C1 segment of cervical spinal cord (tissue), 14 donors: ENCODE measurements around the gene NECTIN1.

Experiments used
- DNase-seq, 14 donors: peaks; one replicate each; lab custom pipeline; 2025; lab: John Stamatoyannopoulos, UW

The NECTIN1 gene, protein sequence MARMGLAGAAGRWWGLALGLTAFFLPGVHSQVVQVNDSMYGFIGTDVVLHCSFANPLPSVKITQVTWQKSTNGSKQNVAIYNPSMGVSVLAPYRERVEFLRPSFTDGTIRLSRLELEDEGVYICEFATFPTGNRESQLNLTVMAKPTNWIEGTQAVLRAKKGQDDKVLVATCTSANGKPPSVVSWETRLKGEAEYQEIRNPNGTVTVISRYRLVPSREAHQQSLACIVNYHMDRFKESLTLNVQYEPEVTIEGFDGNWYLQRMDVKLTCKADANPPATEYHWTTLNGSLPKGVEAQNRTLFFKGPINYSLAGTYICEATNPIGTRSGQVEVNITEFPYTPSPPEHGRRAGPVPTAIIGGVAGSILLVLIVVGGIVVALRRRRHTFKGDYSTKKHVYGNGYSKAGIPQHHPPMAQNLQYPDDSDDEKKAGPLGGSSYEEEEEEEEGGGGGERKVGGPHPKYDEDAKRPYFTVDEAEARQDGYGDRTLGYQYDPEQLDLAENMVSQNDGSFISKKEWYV

DNA sequence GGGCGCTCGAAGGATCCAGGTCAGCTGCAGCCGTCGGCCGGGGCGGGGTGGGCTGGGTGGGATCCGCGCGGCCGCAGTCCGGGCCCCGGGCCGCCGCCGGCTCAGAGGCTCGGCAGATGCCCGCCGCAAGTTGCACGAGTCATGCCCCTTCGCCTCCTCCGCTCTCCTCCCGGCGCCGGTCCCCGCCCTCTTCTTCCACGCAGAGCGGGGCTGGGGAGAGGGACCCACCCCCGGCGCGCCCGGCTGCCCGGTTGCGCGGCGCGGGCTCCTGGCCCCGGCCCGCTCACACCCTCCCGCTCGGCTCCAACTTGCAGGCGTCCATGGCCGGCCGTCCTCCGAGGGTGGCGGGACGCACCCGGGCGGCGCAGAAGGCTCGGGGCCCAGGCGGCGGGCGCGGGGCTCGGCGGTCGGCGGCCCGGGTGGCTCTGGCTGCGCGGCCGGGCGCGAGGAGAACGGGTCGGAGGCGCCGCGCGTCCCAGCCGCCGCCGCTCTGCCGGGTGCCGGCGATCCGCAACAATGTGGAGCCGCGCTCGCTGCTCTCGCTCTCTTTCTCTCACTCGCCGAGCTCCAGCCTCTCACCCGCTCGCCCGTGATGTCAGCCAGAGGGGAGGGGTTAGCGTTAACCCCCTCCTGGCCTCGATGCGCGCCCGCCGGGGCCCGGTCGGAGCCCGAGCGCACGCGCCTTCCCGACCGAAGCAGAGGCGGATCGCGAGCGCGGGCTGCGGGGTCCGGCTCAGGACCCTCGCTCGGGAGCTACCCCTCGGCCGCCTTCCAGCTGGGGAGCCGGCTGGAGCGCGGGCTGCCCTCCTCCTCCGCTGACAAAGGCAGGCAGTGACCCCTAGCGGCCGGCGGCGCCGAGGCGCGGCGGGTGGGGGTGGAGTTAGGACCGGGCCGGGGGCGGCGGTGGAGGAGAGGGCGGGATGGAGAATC is at the start of gene NECTIN1:
NECTIN1 (minus strand) TSS at position 550 of the 930 bp plus-strand sequence. CDS start 647 bp downstream, outside the sequence.
- peak; percentile 47 to 99 (median 92) for DNase-seq

DNA sequence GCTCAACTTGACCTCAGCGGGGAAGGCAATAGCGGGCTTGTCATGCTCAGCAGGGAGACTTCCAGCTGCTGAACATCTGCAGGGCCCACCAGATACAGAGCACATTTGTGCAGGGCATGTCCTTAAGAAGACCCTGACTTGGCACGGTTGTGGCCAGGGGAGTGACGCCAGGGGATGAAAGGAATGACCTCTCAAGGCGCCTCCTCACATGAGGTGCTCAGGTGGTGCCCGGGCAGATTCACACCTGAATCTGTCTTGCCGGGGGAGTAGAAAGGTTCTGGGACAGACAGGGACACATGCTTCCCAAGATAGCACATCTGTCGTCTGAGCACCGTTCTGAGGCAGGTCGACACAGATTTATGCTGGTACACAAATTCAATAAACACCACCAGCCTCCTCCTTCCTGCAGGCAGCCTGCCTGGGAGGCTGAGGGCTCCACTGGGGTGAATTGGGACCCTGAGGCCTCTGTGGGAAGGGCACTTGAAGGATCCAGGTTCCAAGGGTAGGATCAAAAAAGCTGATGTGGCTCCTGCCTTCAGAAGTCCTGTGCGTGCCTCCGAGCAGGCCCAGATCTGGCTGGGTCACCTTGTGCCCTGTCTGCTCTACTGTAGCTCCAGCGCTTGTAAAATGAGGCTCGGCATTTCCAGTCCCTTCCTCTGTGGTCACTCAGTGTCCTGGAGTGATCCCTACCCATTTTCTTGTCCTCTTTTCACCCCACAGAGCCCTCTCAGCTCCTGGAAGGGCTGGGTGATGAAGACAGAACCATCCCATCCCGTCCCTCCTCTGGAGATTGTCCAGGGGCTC is 49.6 kb upstream of the NECTIN1 start:
- DNase-seq = no peak

DNA sequence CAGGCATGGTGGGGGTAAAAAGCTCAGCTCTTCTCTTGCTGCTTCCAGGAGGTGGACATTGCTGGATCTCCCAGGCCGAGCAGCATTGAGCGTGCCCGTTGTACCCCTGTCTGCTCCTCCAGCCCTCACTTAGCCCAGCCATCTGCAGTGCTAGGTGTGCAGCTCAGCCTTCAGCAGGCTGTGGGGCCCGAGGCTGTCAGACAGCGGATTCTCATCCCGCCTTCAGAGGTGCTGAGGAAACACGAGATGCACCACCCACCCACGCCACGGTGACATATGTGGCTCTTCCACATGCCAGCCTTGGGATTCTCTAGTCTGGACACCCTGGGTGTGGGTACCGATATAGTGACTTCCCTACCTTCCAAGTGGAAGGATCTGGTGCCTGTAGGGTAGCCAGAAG is 48.9 kb upstream of the NECTIN1 start:
- no peak for DNase-seq

DNA sequence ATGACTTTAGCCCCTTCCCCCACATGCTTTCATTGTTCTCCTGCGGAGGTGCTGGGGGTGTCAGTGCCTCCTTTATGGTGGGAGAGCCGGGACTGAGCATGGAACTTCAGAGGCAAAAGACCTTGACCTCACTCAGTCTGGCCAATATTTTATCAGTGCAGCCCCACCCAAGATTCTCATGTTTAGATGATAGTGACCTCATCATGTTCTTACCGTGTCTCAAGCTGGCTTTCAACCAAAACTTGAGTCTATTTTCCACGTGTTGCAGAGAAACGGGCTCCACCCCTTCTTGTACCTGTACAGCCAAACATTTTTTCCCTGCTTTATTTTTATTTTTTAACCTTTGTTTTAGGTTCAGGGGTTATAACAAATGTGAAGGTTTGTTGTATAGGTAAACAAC is 47.7 kb upstream of the NECTIN1 start:
- no peak for DNase-seq

DNA sequence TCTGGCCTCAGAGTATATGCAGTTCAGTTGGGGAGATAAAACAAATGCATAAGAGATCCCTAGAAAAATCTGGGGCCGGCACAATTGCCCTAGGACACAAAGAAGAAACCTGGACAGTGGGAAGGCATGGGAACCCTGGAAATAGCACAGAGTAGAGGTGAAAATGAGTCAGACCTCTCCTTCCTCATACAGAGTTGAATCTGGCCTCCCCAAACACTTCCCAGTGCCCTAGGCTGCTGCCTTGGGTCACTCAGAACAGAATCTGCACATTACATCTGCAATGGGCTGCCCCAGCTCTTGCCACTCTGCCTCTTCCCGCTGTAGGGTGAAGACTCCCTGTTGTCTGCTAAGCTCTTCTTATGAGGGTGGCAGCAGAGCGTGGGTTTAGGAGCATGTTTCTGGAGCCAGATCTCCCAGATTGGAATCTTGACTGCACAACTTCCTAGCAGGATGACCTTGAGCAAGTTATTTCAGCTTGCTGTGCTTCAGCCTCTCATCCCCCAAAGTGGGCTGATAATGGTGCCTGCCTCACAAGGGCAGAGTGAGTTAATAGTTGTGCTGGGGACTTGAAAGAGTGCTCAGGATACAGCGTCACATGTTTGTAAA is 47.1 kb upstream of the NECTIN1 start:
- no peak for DNase-seq

DNA sequence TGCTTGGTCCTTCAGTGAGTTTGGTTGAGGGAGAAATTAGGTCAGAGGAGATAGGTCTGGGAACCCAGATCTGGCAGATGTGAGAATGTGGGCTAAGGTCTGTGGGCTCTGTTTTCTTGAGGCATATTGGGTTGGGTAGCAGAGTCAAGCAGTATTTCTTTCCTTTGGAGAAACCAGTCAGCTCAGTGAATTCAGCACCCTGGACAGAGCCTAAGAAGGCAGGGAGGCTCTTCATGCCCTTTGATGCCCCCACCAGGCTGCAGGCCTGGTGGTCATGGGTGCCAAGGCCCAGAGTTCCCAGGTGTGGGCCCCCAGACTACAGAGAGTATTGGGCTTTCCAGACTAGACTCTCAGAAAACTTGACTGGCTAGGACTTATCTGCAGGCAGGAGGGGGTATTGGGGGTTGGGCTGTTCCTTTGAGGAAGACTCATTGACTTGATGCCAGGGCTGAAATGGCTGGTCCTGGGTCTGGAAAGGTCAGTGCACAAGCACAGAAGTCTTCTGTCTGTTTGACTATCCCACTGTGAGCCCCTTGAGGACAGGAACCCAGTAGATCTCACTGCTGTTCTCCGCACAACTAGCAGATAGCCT is 45.3 kb upstream of the NECTIN1 start:
- DNase-seq = no peak

DNA sequence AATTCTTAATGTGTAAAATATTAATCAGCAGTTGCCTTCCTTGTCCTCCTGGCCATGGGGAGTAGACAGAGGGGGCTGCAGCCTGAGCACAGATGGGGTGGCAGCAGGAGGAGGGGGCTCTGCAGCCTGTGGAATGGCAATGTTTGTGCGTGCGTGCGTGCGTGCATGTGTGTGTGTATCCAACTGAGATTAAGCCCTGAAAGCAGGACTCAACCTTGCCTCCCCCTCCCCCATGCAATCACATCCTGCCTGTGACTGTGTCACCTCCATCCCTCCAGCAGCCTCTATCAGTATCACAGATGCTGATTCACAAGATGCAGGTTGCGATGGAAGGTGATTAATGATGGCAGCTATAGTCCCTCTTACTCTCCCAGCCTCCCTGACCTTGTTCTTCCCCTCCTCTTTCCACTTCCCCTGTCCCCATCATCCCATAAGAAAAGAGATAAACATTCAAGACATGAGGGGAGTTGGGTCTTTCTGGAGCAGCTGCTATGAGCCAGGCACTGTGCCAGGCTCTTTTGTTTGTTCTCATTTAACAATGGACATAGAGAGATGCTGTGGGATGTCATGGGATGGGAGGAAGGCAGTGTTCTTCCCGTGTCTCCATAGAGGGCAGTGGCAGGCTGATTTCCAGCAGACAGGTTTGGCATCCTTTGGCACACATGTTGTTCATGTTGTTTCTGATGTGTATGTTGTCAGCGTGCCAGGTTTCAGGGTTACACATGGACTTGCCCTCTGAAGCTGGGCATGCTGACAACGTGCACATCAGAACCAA is 43.8 kb upstream of the NECTIN1 start:
- peak in 8 of 14 donors; percentile 14 to 35 (median 23) for DNase-seq

DNA sequence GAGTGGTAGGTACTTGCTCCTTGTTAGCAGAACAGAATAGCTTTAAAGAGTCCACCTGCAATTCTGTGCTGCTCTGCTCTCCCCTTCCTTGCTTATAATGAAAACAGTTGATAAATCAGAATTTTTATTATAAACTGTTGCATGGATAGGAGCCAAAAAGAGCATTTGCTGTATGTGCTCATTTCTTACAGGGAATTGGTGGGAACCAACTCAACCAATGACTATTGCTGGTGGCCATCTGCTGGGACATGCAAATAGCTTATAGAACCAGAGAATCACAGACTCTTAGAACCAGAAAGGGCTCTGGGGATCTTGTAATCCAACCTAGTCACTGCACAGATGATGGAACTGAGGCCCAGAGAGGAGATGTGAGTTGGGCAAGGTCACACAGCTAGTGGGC is 43.1 kb upstream of the NECTIN1 start:
- DNase-seq = no peak

DNA sequence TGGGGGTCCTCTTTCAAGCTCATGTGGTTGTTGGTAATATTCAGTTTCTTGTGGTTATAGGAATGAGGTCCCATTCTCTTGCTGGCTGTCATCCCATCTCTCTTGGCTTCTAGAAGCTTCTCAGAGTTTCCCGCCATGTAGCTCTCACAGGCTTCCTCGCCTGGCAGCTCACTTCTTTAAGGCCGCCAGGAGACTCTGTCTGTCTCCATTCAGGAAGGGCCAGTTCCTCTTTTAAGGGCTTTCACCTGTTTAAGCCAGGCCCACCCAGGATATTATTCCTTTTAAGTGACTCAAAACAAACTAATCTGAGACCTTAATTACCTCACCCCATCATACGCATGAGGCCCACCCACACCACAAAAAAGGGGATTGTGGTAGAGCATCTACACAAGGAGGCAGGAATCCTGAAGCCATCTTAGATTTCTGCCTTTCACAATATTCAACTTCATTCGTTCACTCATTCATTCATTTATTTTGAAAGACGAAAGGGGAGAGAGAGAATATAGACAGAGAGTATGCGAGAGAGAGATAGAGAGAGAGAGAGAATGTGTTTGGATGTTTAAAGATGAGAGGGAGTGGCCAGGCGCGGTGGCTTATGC is 42.3 kb upstream of the NECTIN1 start:
- DNase-seq = no peak

DNA sequence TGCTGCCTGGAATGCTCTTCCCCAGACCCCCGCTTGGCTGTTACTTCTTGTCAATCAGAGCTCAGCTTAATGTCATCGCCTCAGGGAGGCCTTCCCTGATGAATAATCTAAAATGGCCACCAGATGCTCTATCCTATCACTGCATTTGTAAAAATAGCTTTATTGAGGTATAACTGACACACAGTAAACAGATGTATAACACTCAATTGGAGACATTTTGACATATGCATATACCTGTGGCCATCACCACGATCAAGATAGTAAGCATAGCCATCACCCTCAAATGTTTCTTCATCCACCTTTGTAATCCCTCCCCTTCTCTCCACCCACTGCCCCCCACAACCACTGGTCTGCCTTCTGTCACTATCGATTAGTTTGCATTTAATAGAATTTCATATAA is 36.6 kb upstream of the NECTIN1 start:
- no peak for DNase-seq

DNA sequence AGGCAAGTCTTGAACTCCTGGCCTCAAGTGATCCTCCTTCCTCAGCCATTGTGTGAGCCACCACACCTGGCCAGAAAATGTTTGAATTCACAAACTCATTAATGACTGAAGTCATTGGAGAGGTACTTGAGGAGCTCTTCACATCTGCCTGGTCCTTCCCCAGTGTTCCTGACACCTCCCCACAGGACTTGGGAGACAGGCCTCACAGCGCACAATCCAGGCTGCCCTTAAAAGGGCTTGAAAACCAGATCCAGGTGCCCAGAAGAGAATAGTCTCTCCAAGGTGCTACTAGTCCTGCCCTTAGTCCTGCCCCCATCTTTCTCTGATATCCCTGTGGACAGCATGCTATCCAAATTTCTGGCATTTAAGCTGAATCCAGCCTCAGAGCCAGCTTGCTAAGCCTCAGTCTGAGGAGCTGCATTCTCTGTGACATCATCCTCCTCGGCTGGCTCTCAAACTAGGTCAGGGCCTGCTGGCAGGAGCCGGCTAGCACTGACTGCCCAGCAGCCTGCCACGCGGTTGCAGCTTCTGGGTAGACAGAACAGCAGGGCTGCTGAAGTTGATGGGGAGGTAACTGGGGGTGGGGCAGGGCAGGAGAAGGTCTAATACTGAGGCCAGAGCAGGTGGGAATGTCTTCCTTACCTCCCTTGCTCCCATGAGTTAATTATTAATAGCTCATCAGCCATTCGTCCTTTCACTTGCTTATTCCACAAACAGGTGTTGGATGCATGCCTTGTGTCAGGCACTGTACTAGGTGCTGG is 35.3 kb upstream of the NECTIN1 start:
- peak in 10 of 14 donors; percentile 11 to 87 (median 55) for DNase-seq

DNA sequence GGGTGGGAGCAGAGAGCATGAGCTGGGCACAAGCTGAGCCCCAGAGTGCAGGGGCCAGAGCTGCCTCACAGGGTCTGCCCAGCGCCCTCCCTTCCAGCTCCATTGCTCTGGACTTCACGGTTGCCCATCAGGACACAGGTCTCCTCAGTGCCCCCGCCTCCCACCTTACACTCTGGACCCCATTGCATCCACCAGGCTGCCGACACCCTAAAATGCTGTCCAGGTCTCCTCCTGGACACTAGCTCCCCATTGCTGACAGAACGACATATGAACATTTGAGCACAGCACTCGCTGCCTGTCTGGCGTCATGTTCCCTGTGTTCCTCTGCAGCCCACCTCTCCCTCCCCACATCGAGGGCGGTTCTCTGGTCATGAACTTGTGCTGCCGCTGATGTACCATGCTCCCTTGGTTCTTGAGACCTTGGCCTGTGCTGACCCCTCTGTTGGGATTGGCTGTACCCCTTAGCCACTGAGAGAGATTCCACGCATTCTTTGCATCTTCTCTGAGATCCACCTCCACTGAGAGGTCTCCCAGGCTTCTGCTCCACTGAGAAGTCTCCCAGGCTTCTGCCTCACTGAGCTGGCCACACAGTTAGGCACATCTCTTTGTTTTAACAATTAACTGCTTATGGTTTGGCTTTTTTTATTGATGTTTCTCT is 34.2 kb upstream of the NECTIN1 start:
- DNase-seq = no peak

DNA sequence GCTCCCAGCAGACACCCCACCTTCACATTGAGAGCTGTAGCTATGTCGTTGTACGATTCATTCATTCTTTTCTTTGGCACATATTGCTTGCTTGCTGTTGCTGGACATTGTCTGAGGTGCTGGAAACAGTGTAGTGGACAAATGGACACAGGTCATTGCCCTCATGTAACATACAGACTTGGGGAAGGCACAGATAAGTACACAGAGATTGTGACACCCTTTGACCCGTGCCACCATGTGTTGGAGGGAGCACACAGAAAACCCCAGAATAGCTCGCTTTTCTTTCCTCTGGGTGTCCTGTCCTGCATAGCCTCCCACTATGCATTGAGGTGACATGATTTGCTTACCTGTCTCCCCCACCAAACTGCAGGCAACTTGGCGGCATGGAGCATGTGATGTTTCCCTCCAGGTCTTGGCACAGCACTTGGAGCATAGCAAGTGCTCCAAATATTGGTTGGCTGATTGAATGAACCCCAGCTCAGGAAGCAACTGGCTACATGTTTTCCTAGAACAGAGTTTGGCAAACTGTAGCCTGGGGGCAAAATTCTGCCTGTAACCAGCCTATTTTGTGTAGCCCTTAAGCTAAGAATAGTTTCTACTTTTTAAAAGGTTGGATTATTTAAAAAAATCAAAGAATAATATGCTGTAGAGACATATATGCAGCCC is 30.9 kb upstream of the NECTIN1 start:
- no peak for DNase-seq

DNA sequence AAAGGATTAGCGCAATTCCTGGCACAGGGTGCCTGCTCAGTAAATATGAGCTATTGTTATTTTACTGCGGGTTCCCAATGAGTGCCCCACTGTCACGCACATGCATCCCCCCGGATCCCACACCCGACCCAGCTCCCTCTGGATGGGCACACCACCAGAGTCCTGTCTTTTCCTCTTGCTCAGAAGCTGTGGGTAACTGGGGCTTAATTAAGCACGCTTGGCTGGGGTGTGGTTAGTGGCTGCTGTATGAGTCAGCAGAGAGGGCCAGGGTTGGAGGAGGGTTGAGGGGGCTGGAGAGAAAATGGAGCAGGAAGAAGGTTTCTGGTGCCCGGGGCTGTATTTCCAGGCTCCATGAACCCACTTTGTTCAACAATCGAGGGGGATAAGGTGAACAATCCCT is 30.3 kb upstream of the NECTIN1 start:
- no peak for DNase-seq

DNA sequence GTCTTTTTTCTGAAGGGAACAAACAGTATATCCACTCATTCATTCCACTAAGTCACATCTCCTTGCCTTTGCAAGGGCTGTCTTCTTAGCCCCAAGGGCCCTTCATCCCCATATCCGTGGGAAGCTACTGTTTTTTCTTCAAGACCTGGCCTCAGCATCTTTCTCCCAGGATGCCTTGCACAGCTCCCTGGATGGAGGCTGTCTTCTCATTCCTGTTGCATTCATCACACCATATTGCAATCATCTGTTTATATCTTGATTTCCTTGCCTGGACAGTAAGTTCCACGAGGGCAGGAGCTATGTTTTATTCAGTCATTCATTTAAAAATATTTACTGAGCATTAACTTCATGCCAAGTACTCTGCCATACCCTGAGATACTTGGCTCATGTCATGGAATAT is 29.3 kb upstream of the NECTIN1 start:
- no peak for DNase-seq

DNA sequence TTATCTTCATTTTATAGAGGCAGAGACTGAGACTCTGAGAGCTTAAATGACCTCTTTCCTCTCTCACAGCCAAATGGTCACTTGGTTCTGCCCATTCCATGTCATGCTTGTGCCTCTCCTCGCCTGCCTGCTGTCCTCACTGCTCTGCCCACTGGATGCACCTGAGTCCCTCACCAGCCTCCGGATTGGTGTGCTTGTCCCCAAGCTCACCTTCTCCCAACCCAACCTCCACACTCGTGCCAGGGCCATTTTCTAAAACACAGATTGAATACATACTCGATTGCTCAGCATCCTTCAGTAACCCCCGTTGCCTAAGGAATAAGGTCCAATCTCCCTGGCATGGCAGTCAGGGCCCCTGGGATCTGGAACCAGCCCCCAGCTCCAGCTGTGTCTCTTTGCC is 28.4 kb upstream of the NECTIN1 start:
- no peak for DNase-seq

DNA sequence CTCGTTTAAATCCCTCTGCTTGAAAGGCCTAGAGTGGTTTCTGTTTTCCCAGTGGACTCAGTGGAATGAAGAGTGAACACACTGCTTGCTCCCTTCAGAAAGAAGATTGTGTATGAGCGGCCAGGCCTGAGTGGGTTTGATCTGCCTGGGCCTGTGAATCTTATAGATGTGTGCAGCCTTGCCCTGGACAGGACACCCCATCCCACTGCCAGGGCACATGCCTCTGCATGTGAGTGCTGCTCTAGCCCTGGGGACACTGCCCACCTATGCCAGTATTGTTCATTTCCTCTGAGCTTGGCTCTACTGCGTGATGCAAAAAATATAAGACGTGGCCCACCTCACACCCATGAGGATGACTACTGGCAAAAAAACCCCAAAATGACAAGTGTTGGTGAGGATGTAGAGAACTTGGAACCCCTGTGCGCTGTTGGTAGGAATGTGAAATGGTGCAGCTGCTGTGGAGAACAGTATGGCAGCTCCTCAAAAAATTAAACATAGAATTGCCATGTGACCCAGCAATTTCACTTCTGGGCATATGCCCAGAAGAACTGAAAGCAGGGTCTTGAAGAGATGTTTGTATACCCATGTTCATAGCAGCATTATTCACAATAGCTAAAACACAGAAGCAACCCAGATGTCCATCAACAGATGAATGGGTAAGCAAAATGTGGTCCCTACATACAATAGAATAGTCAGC is 27.3 kb upstream of the NECTIN1 start:
- no peak for DNase-seq
